K562 (cell line): ENCODE data around the gene RXRB. TPM values are rescaled to one million over a fixed set of nuclear protein-coding genes. Genes with fewer than 3 reads are reported as not detected.

Experiments used
- ARID1B ChIP-seq: fragments of 450-650 bp; IDR thresholded peaks from 2 replicates; pipeline ENCODE4 v1.6.1; 2016; ENCODE audit warnings: antibody characterized with exemption, mild to moderate bottlenecking, inconsistent platforms
- FOXP1 ChIP-seq: sonication (generic); formaldehyde crosslinking; IDR thresholded peaks from 2 replicates; pipeline ENCODE4 v1.8.0; 2022; ENCODE audit warnings: mild to moderate bottlenecking, missing genetic modification reagents
- GABPA ChIP-seq: fragments of 200-800 bp; sonication (Bioruptor generic); conservative IDR thresholded peaks from 2 replicates; pipeline ENCODE4 v1.6.1; 2016; ENCODE audit warnings: low read depth, missing genetic modification characterization, missing compliant biosample characterization
- GABPB2 ChIP-seq: fragments of 250-450 bp; sonication (Bioruptor Pico); conservative IDR thresholded peaks from 2 replicates; pipeline ENCODE4 v1.5.1; 2021; ENCODE audit warnings: mild to moderate bottlenecking
- KDM2B ChIP-seq: fragments of 250-450 bp; sonication (Bioruptor Pico); IDR thresholded peaks from 2 replicates; pipeline ENCODE4 v1.8.0; 2021; ENCODE audit warnings: mild to moderate bottlenecking, moderate library complexity
- KLF6 ChIP-seq: fragments of 250-450 bp; sonication (Bioruptor Pico); IDR thresholded peaks from 2 replicates; pipeline ENCODE4 v1.4.0; 2020; ENCODE audit warnings: mild to moderate bottlenecking, moderate library complexity, borderline replicate concordance
- MCM3 ChIP-seq: fragments of 450-650 bp; IDR thresholded peaks from 2 replicates; pipeline ENCODE4 v1.6.1; 2016
- MYNN ChIP-seq, 2 experiments: sonication (generic); formaldehyde crosslinking in 1 of 2; IDR thresholded peaks; 2 replicates each; pipeline versions ENCODE4 v1.5.0 to v1.6.1; 2016 to 2020; ENCODE audit warnings: antibody characterized with exemption in 1 of 2, missing genetic modification reagents in 1 of 2
- NKRF ChIP-seq: fragments of 450-650 bp; IDR thresholded peaks from 2 replicates; pipeline ENCODE4 v1.6.1; 2016; ENCODE audit warnings: borderline replicate concordance
- NONO ChIP-seq, 2 experiments: fragments of 200-400 bp in 1 of 2; fragments of 450-650 bp in 1 of 2; formaldehyde crosslinking in 1 of 2; IDR thresholded peaks; 2 replicates each; pipeline ENCODE4 v1.6.1; 2017; ENCODE audit warnings: low read depth in 2 of 2, mild to moderate bottlenecking in 2 of 2, moderate library complexity in 2 of 2, low read length in 1 of 2
- NR1H2 ChIP-seq: sonication (generic); formaldehyde crosslinking; IDR thresholded peaks from 2 replicates; pipeline ENCODE4 v1.4.0; 2020; ENCODE audit warnings: mild to moderate bottlenecking, missing genetic modification reagents
- NR3C1 ChIP-seq: sonication (generic); formaldehyde crosslinking; IDR thresholded peaks from 2 replicates; pipeline ENCODE4 v1.8.1; 2022; ENCODE audit warnings: missing genetic modification reagents
- NR4A1 ChIP-seq, 2 experiments: fragments of 250-450 bp in 1 of 2; fragments of 450-650 bp in 1 of 2; sonication (Bioruptor Pico) in 1 of 2; IDR thresholded peaks; 2 replicates each; pipeline versions ENCODE4 v1.4.0 to v1.6.1; 2016 to 2020; ENCODE audit warnings: mild to moderate bottlenecking in 2 of 2, missing compliant biosample characterization in 1 of 2, missing genetic modification characterization in 1 of 2, moderate library complexity in 1 of 2
- NUFIP1 ChIP-seq: fragments of 450-650 bp; IDR thresholded peaks from 2 replicates; pipeline ENCODE4 v1.6.1; 2018; ENCODE audit not compliant: partially characterized antibody
- POU5F1 ChIP-seq: fragments of 150-350 bp; IDR thresholded peaks from 2 replicates; pipeline ENCODE4 v1.6.1; 2014; ENCODE audit warnings: borderline replicate concordance, low read length, low read depth, mild to moderate bottlenecking; ENCODE audit not compliant: partially characterized antibody
- SRSF1 ChIP-seq: fragments of 200-400 bp; formaldehyde crosslinking; IDR thresholded peaks from 2 replicates; pipeline ENCODE4 v1.6.1; 2017; ENCODE audit warnings: mild to moderate bottlenecking, low read depth, low read length, moderate library complexity
- ZBTB9 ChIP-seq: fragments of 450-650 bp; formaldehyde crosslinking; IDR thresholded peaks from 2 replicates; pipeline ENCODE4 v1.4.0; 2020; ENCODE audit warnings: mild to moderate bottlenecking, moderate library complexity
- ZKSCAN1 ChIP-seq: fragments of 150-350 bp; IDR thresholded peaks from 2 replicates; pipeline ENCODE4 v1.6.1; 2016; ENCODE audit warnings: low read depth, low read length
- ZNF133 ChIP-seq: fragments of 250-450 bp; sonication (Bioruptor Pico); IDR thresholded peaks from 2 replicates; pipeline ENCODE4 v1.4.0; 2020; ENCODE audit warnings: mild to moderate bottlenecking
- ZNF584 ChIP-seq: fragments of 200-800 bp; sonication (Bioruptor generic); IDR thresholded peaks from 2 replicates; pipeline ENCODE4 v1.6.1; 2016; ENCODE audit warnings: low read depth, mild to moderate bottlenecking, missing genetic modification characterization, missing compliant biosample characterization
- ZNF830 ChIP-seq: fragments of 250-450 bp; sonication (Bioruptor Pico); IDR thresholded peaks from 2 replicates; pipeline ENCODE4 v1.5.0; 2021; ENCODE audit warnings: mild to moderate bottlenecking
- ZZZ3 ChIP-seq: fragments of 450-650 bp; IDR thresholded peaks from 2 replicates; pipeline ENCODE4 v1.6.1; 2016; ENCODE audit warnings: antibody characterized with exemption, mild to moderate bottlenecking, moderate library complexity
- polyA plus RNA-seq, 8 experiments: library from polyadenylated mRNA; depleted of rRNA in 4 of 8; stranded (reverse) in 5 of 8; unstranded in 3 of 8; fragments of >200 nt; fragmentation: Nextera tagmentation in 2 of 8; fragmentation: Illumina TruSeq in 1 of 8; extraction: Ambion mirVana in 2 of 8; extraction: Trizol in 1 of 8; gene quantifications; 2 replicates each; pipeline versions ENCODE4 v1.2.1 to v1.2.3, GENCODE V29; 2011 to 2014; ENCODE audit warnings: inconsistent platforms in 1 of 8, missing spikeins in 1 of 8
- total RNA-seq, 7 experiments: library from RNA; depleted of rRNA in 6 of 7; stranded (reverse); fragments of >200 nt in 6 of 7; fragmentation: Illumina TruSeq in 2 of 7; extraction: Trizol in 2 of 7; gene quantifications; 2 replicates each; pipeline versions ENCODE4 v1.2.1 to v1.2.3, GENCODE V29; 2011 to 2021; ENCODE audit warnings: low replicate concordance in 1 of 7
- TF ChIP-seq, protein P1 (sequence below): fragments of 450-650 bp; IDR thresholded peaks from 2 replicates; pipeline ENCODE4 v1.6.1; 2016; ENCODE audit warnings: missing biosample characterization, missing genetic modification characterization

Gene RXRB
- total and polyA plus RNA-seq, 9 of the 15 experiments (the other 6 are each of a cell fraction or from before 2014, with no cell fraction given), result 0.76 to 35.5 (median 18.4) TPM

GRCh38 chr6:33200219-33201146 is at the start of gene RXRB, which contains the start of gene SLC39A7 (continued):
- peak; percentile 11 for TF ChIP-seq NKRF
- peak; percentile 76 for TF ChIP-seq ZZZ3
- no peak for TF ChIP-seq MCM3
- TF ChIP-seq ZNF584 (CRISPR knock-in tag), result 0 out of 2 replicates have a peak, but pooled peaks have one; percentile 68
- 0 out of 2 replicates have a peak, but pooled peaks have one; percentile 40 for TF ChIP-seq ZNF133 (CRISPR knock-in tag)
- peak; percentile 62 for TF ChIP-seq POU5F1
- 0 out of 2 replicates have a peak, but pooled peaks have one; percentile 26 for TF ChIP-seq KDM2B (CRISPR knock-in tag)
- no peak for TF ChIP-seq GABPB2 (CRISPR knock-in tag)
- TF ChIP-seq MYNN (IDR thresholded peaks at IDR 0.05), result peak; percentile 60; the same call in 1 of the 2 replicates
- no peak for TF ChIP-seq MYNN (CRISPR knock-in tag; IDR thresholded peaks at IDR 0.05)
- TF ChIP-seq ZBTB9 (CRISPR knock-in tag), result peak; percentile 89
- TF ChIP-seq ZKSCAN1, result no peak
- TF ChIP-seq ZNF830, result 0 out of 2 replicates have a peak, but pooled peaks have one; percentile 13
- TF ChIP-seq NUFIP1, result no peak
- TF ChIP-seq NR3C1, result no peak
- TF ChIP-seq NONO (IDR thresholded peaks at IDR 0.05; ENCODE audit: low read depth in 2 of 2, low read length in 1 of 2), result peak in 1 of 2 experiments; percentile 83; a peak in 3 of 4 replicates
- TF ChIP-seq KLF6, result no peak
- TF ChIP-seq, protein P1, sequence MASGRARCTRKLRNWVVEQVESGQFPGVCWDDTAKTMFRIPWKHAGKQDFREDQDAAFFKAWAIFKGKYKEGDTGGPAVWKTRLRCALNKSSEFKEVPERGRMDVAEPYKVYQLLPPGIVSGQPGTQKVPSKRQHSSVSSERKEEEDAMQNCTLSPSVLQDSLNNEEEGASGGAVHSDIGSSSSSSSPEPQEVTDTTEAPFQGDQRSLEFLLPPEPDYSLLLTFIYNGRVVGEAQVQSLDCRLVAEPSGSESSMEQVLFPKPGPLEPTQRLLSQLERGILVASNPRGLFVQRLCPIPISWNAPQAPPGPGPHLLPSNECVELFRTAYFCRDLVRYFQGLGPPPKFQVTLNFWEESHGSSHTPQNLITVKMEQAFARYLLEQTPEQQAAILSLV (tag), result no peak
- TF ChIP-seq SRSF1, result no peak
- peak; percentile 92 for TF ChIP-seq GABPA (tag)
- TF ChIP-seq ARID1B, result peak; percentile 63
- TF ChIP-seq NR4A1 (CRISPR knock-in tag; IDR thresholded peaks at IDR 0.05), result peak; percentile 43; the same call in 1 of the 2 replicates
- peak; percentile 84; the same call in 1 of the 2 replicates for TF ChIP-seq NR4A1 (tag; IDR thresholded peaks at IDR 0.05)
- TF ChIP-seq FOXP1 (CRISPR knock-in tag), result peak; percentile 76; the same call in 1 of the 2 replicates
- peak; percentile 98; the same call in 1 of the 2 replicates for TF ChIP-seq NR1H2 (CRISPR knock-in tag)
